Kidney epithelial cell (primary cell): ENCODE data around the gene NSUN5. TPM values are rescaled to one million over a fixed set of nuclear protein-coding genes. Genes with fewer than 3 reads are reported as not detected.
"Not testable (repeated sequence)": the region's sequence is repeated elsewhere in the genome, so short reads cannot be mapped to it uniquely, and the experiment has no call there.

ENCODE experiments used
- DNase-seq: peaks from one replicate; pipeline ENCODE4 v3.0.0-alpha.2; 2010; ENCODE audit warnings: low read depth
- H3K27me3 ChIP-seq: 2 replicates; pipeline ENCODE4 v1.6.0; 2011; ENCODE audit warnings: low read length; ENCODE audit not compliant: control insufficient read depth, insufficient read depth
- H3K36me3 ChIP-seq: 2 replicates; pipeline ENCODE4 v1.5.1; 2011; ENCODE audit warnings: low read length; ENCODE audit not compliant: control insufficient read depth, insufficient read depth
- H3K4me3 ChIP-seq: 2 replicates; pipeline ENCODE4 v1.5.1; 2011; ENCODE audit warnings: low read depth, mild to moderate bottlenecking, control low read depth, low read length
- total RNA-seq: library from RNA; depleted of rRNA; stranded (reverse); fragments of >200 nt; gene quantifications from 2 replicates; pipeline ENCODE4 v1.2.3, GENCODE V29; 2015

Gene NSUN5
- total RNA-seq, 1 donor from 2014 or later, result 63.4 TPM

DNA sequence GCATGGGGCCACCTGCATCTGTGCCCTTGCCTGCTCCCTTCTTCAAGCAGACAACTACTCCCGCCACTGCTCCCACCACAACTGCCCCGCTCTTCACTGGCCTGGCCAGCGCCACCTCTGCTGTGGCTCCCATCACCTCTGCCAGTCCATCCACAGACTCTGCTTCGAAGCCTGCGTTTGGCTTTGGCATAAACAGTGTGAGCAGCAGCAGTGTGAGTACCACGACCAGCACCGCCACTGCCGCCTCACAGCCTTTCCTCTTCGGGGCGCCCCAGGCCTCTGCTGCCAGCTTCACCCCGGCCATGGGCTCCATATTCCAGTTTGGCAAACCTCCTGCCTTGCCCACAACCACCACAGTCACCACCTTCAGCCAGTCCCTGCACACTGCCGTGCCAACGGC is 11.4 kb downstream of the NSUN5 start:
- DNase-seq, H3K27me3 ChIP-seq, H3K36me3 ChIP-seq, H3K4me3 ChIP-seq: not testable (repeated sequence)

GRCh38 chr7:73277210-73277609 is 31.4 kb downstream of the NSUN5 start:
- H3K4me3 ChIP-seq, H3K27me3 ChIP-seq, DNase-seq, H3K36me3 ChIP-seq: not testable (repeated sequence)

- DNase-seq, H3K27me3 ChIP-seq, H3K4me3 ChIP-seq, H3K36me3 ChIP-seq: not testable (repeated sequence)
Measured at GRCh38 chr7:73267813-73268212, 40.8 kb downstream of the NSUN5 start.

- not testable (repeated sequence) for DNase-seq, H3K36me3 ChIP-seq, H3K4me3 ChIP-seq, H3K27me3 ChIP-seq
Measured at GRCh38 chr7:73266719-73267368, 41.8 kb downstream of the NSUN5 start.

GRCh38 chr7:73262416-73262815 is 46.2 kb downstream of the NSUN5 start:
- not testable (repeated sequence) for H3K4me3 ChIP-seq

More at GRCh38 chr7:73262416-73262815, 46.2 kb downstream of the NSUN5 start:
- not testable (repeated sequence) for DNase-seq, H3K36me3 ChIP-seq, H3K27me3 ChIP-seq

Other genes starting within 250 kb of the NSUN5 start
- gene SPDYE9, start 222.8 kb downstream of the NSUN5 start, total RNA-seq, result not detected in 2 replicates
- gene TRIM50, start 19.3 kb upstream of the NSUN5 start, total RNA-seq, result not detected in 2 replicates
- gene FKBP6, start 19.3 kb upstream of the NSUN5 start, total RNA-seq, result not detected in 2 replicates
- gene FZD9, start 125.0 kb upstream of the NSUN5 start, total RNA-seq, result 1.5 and 1.6 TPM in 2 replicates
- gene BAZ1B, start 213.5 kb upstream of the NSUN5 start, total RNA-seq, result 60.3 and 61.1 TPM in 2 replicates
- 54.8 and 83.9 TPM in 2 replicates for gene BCL7B, start 248.9 kb upstream of the NSUN5 start, total RNA-seq